ENCODE results near the gene KLHL10. TPM values are rescaled to one million over a fixed set of nuclear protein-coding genes. Genes with fewer than 3 reads are reported as not detected.

KLHL10 gene
- not detected for total RNA-seq

DNA sequence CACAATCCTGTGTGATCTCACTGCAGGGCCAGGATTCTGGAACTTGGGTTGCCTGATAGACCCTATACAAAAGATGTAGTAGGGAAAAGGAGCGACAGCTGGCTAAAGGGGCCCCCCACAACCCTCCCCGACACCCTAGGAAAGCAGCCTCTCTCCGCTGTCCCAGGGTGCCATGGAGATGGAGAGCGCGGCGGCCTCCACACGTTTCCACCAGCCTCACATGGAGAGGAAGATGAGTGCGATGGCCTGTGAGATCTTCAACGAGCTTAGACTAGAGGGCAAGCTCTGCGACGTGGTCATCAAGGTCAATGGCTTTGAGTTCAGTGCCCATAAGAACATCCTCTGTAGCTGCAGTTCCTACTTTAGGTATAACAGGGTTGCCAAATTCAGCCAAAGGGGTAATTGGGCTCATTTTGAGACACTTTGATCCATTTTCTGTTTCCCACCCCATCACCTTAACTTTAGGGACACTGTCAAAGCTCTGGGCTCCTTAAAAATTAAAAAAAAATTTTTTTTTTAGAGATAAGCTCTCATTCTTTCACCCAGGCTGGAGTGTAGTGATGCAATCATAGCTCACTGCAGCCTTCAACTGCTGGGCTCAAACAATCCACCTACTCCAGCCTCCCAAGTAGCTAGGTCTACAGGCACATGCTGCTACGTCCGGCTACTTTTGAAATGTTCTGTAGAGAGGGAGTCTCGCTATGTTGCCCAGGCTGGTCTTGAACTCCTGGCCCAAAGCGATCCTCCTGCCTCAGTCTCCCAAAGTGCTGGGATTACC, at the start of gene KLHL10:
TSS of gene KLHL10 (plus strand) at position 65 of the 778 bp plus-strand sequence. CDS start at position 173, 108 bp downstream.
- H3K36me3 ChIP-seq: peaks cover 0 to 5% of the 10 kb centered on the region in 2 donors
- intact Hi-C loops (cut with DNase I): no loop called here
- peak within 1 kb of the TSS; percentile 76 to 89 for H3K27ac ChIP-seq
- H3K9me3 ChIP-seq: no peaks in the 10 kb centered on the region
- peaks cover 0 to 7% of the 10 kb centered on the region in 2 donors for H3K4me1 ChIP-seq
- DNase-seq (ENCODE audit: low spot score in 2 of 2): no peak
- TF ChIP-seq, protein P1, sequence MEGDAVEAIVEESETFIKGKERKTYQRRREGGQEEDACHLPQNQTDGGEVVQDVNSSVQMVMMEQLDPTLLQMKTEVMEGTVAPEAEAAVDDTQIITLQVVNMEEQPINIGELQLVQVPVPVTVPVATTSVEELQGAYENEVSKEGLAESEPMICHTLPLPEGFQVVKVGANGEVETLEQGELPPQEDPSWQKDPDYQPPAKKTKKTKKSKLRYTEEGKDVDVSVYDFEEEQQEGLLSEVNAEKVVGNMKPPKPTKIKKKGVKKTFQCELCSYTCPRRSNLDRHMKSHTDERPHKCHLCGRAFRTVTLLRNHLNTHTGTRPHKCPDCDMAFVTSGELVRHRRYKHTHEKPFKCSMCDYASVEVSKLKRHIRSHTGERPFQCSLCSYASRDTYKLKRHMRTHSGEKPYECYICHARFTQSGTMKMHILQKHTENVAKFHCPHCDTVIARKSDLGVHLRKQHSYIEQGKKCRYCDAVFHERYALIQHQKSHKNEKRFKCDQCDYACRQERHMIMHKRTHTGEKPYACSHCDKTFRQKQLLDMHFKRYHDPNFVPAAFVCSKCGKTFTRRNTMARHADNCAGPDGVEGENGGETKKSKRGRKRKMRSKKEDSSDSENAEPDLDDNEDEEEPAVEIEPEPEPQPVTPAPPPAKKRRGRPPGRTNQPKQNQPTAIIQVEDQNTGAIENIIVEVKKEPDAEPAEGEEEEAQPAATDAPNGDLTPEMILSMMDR (IDR thresholded peaks at IDR 0.05): no peak
- peak within 1 kb of the TSS; percentile 71 to 87 for H3K4me3 ChIP-seq
- H3K27me3 ChIP-seq: no peaks in the 10 kb centered on the region

DNA sequence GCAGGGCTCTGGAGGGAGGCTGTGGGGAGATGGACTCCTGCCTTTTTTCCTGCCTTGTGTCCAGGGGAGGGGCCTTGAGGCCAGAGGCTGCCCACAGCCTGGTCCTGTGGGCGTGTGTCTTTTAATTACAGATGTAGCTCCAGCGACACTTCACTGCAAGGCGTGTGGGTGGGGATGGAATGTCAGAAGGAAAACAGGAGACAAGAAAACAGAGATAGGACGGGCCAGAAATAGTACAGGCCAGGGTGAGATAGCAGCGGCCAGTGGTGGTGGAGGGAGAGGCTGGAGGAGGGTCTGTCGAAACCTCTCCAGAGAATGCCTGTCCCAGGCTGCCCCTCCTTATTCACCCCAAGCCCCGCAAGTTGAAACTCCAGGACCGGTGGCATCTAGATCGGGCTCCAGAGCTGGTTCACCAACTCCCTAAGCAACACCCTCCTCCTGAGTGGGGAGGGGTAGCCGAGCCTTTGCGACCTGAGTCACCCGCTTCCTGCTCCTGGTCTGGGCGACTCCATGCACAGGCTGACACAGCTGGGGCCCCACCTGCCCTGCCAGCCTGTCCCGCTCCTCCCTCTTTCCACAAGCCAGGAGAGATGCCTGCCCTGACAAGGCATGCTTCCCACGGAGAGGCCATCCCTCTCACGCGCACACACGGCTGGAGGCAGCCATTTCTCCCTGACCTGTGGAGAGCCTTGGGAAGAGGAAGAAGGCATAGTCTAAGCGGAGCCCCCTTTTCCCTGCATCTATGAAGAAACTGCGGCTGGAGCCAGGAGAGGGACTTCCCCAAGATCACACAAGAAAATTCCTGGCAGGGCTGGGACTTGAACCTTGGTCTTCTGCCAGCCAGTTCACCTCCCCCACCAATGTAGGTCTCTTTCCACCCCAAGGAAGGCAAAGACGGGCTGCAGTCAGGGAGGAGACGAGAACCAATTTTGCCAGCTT, 44.5 kb upstream of the KLHL10 start:
- Histone ChIP-seq H3K27ac (peak overlapping the region in 1 of 2 donors; percentile 56), H3K4me1 (peaks cover 4 to 13% of the 10 kb centered on the region in 2 donors), H3K9me3 (no peaks in the 10 kb centered on the region), H3K36me3 (no peaks in the 10 kb centered on the region), H3K4me3 (peak overlapping the region in 1 of 2 donors; percentile 27), H3K27me3 (no peaks in the 10 kb centered on the region)
- TF ChIP-seq, protein P1 (IDR thresholded peaks at IDR 0.05): no peak
- DNase-seq (ENCODE audit: low spot score in 2 of 2): no peak
- intact Hi-C loops (cut with DNase I): no loop called here

DNA sequence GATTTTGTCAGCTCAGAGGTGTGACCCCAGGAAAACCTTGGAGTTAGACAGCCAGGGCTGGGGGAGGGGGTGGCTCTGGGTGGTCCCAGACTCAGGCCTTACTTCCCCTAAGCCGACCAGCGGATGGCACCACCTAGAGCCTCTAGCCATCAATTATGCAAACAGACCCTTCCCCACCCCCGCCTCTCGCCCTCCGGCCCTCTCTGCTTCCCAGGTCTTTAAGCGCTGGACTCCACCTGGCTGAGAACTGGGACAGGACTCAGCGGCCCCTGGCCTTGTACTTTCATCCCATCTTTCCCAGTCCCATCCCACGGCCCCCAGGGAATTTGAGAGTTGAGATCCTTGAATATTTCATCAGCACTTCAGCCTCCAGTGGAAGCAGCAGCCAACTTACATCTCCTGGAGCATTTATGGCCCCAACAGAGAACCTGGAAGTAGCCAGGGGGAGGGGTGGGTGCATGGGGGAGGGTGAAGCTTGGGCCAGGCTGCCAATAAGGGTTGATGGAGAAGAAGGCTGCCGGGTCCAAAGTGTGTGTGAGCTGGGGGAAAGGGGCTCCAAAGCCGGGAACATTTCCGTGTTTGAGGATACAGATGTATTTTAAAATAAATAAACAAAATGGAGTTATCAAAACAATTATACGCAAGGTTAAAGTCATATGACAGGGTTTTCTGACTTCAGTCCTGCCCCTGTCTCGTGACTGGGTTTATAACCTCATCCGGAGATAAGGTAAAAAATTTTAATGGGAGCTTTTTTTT, 43.7 kb upstream of the KLHL10 start:
- DNase-seq (ENCODE audit: low spot score in 2 of 2): no peak
- H3K4me1 ChIP-seq: peaks cover 4 to 13% of the 10 kb centered on the region in 2 donors
- no peaks in the 10 kb centered on the region for H3K27me3 ChIP-seq
- no peak overlapping the region for H3K27ac ChIP-seq
- no peaks in the 10 kb centered on the region for H3K36me3 ChIP-seq
- H3K4me3 ChIP-seq: no peak overlapping the region
- intact Hi-C loops (cut with DNase I): no loop called here
- TF ChIP-seq, protein P1 (IDR thresholded peaks at IDR 0.05): no peak
- H3K9me3 ChIP-seq: no peaks in the 10 kb centered on the region

DNA sequence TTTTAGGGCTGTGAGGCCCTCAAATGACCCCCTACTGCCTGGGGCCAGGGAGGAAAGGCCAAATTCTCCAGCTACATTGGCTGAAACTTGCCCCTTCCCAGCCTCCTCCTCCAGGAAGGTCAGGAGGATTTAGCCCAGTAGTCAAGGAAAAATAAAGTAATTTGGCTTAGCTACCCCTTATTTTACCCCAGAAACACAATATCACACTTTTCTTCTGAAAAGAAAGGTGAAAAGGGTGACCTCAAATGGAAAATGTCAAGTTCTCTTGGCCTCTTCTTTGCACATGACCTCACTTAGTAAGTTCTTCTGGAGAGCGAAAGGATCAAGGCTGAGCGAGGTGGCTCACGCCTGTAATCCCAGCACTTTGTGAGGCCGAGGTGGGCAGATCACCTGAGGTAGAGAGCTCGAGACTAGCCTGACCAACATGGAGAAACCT, 43.1 kb upstream of the KLHL10 start:
- no peaks in the 10 kb centered on the region for H3K9me3 ChIP-seq
- TF ChIP-seq, protein P1 (IDR thresholded peaks at IDR 0.05): no peak
- DNase-seq (ENCODE audit: low spot score in 2 of 2): no peak
- peaks cover 4 to 13% of the 10 kb centered on the region in 2 donors for H3K4me1 ChIP-seq
- H3K4me3 ChIP-seq: no peak overlapping the region
- no peaks in the 10 kb centered on the region for H3K27me3 ChIP-seq
- intact Hi-C loops (cut with DNase I): no loop called here
- H3K27ac ChIP-seq: no peak overlapping the region
- no peaks in the 10 kb centered on the region for H3K36me3 ChIP-seq

All from ascending aorta (tissue), 2 donors.